Nephron progenitor cell (in vitro differentiated cells): Measurements from ENCODE around the gene PADI4.

Experiments used
- DNase-seq: peaks from one replicate; pipeline ENCODE4 v3.0.0; 2021
- H3K27ac Mint-ChIP-seq: 2 replicates; pipeline ENCODE4 v1.8.0; 2021; ENCODE audit warnings: mild to moderate bottlenecking, moderate library complexity, mixed read lengths
- H3K27me3 Mint-ChIP-seq: 2 replicates; pipeline ENCODE4 v1.8.0; 2021; ENCODE audit warnings: mild to moderate bottlenecking, low read depth, mixed read lengths; ENCODE audit not compliant: poor library complexity
- H3K36me3 Mint-ChIP-seq: 2 replicates; pipeline ENCODE4 v1.8.0; 2021; ENCODE audit warnings: low read depth, mixed read lengths
- H3K4me1 Mint-ChIP-seq: 2 replicates; pipeline ENCODE4 v1.8.0; 2021; ENCODE audit warnings: mixed read lengths
- H3K4me3 Mint-ChIP-seq: 2 replicates; pipeline ENCODE4 v1.8.0; 2021; ENCODE audit warnings: mild to moderate bottlenecking, moderate library complexity, mixed read lengths
- H3K9me3 Mint-ChIP-seq: 2 replicates; pipeline ENCODE4 v1.8.0; 2021; ENCODE audit warnings: mild to moderate bottlenecking, moderate library complexity, mixed read lengths
- TF ChIP-seq, protein P1 (sequence below): fragments of 200-600 bp; sonication (generic); IDR thresholded peaks from 2 replicates; pipeline ENCODE4 v1.5.0; 2021; ENCODE audit warnings: antibody characterized with exemption

Gene PADI4

DNA sequence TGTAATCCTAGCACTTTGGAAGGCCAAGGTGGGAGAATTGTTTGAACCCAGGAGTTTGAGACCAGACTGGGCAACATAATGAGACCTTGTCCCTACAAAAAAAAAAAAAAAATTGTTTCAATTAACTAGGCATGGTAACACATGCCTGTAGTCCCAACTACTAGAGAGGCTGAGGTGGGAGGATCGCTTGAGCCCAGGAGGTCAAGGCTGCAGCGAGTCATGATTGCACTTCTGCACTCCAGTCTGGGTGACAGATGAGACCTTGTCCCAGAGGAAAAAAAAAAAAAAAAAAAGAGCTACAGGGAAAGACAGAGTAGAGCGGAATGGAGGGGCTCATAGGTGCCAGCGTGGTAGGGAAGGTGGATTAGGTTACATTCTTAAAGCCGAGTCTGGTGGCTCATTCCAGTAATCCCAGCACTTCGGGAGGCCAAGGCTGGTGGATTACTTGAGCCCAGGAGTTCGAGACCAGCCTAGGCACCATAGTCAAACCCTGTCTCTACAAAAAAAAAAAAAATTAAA lies 43.0 kb downstream of the PADI4 start:
- H3K4me1 Mint-ChIP-seq: peaks cover 14% of the 10 kb centered on the region
- TF ChIP-seq, protein P1, sequence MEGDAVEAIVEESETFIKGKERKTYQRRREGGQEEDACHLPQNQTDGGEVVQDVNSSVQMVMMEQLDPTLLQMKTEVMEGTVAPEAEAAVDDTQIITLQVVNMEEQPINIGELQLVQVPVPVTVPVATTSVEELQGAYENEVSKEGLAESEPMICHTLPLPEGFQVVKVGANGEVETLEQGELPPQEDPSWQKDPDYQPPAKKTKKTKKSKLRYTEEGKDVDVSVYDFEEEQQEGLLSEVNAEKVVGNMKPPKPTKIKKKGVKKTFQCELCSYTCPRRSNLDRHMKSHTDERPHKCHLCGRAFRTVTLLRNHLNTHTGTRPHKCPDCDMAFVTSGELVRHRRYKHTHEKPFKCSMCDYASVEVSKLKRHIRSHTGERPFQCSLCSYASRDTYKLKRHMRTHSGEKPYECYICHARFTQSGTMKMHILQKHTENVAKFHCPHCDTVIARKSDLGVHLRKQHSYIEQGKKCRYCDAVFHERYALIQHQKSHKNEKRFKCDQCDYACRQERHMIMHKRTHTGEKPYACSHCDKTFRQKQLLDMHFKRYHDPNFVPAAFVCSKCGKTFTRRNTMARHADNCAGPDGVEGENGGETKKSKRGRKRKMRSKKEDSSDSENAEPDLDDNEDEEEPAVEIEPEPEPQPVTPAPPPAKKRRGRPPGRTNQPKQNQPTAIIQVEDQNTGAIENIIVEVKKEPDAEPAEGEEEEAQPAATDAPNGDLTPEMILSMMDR: no peak
- peak overlapping the region; percentile 77 for H3K27ac Mint-ChIP-seq
- no peaks in the 10 kb centered on the region for H3K36me3 Mint-ChIP-seq
- H3K4me3 Mint-ChIP-seq: no peak overlapping the region
- no peak for DNase-seq
- H3K27me3 Mint-ChIP-seq: peaks cover 24% of the 10 kb centered on the region
- H3K9me3 Mint-ChIP-seq: no peaks in the 10 kb centered on the region

DNA sequence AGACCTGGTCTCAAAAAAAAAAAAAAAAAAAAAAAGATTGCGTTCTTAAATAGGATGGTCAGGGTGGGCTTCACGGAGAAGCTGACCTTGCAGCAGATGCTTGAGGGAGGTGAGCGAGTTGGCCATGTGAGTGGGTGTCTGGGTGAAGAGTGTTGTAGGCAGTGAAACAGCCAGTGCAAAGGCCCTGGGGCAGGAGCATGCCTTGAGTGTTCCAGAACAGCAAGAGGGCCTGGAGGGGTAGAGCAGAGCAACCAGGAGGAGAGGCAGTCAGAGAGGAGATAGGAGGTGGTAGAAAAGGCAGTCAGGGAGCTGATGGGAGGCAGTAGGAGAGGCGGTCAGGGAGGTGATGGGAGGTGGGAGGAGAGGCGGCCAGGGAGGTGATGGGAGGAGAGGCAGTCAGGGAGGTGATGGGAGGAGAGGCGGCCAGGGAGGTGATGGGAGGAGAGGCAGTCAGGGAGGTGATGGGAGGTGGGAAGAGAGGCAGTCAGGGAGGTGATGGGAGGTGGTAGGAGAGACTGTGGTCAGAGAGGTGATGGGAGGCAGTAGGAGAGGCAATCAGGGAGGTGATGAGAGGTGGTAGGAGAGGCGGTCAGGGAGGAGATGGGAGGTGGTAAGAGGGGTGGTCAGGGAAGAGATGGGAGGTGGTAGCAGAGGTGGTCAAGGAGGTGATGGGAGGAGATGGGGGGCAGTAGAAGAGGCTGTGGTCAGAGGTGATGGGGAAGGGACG lies 43.8 kb downstream of the PADI4 start:
- H3K27ac Mint-ChIP-seq: no peak overlapping the region
- H3K4me1 Mint-ChIP-seq: peaks cover 16% of the 10 kb centered on the region
- H3K36me3 Mint-ChIP-seq: no peaks in the 10 kb centered on the region
- no peak for DNase-seq
- TF ChIP-seq, protein P1: no peak
- peaks cover 24% of the 10 kb centered on the region for H3K27me3 Mint-ChIP-seq
- no peaks in the 10 kb centered on the region for H3K9me3 Mint-ChIP-seq
- H3K4me3 Mint-ChIP-seq: no peak overlapping the region

DNA sequence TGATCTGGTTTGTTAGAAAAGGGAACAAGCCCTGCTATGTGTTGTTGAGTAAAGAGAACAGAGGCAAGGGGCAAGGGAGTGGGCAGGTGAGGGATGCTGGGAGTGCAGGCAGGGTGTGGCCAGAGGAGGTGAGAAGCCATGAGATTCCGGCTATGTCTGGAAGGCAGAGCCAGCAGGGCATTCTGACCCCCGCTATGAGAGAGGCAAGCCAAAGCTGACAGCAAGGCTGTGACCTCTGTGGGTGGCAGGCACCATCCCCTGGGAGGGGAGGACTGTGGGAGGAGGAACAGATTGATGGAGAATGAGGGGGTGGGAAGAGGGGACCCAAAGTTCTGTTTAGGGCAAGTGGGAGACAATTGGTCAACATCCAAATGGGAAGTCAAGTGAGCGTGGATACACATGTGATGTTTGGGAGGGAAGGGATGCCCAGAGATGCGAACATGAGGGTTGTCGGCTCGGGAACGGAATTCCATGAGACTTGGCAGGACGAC lies 44.5 kb downstream of the PADI4 start:
- H3K27ac Mint-ChIP-seq: no peak overlapping the region
- TF ChIP-seq, protein P1: no peak
- H3K4me3 Mint-ChIP-seq: no peak overlapping the region

DNA sequence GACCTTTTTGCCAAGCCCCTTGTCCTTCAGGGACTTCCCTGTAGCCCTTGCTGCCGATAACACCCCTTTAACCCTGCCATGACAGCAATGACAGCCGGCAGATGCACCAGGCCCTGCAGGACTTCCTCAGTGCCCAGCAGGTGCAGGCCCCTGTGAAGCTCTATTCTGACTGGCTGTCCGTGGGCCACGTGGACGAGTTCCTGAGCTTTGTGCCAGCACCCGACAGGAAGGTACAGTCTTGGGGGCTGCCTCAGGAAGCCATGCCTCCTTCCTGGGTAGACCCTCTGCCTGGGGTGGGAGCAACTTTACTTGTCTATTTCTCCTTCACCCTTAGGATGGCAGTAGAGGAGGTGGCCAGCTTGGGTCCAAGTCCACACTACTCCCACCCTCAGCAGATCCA lies 47.9 kb downstream of the PADI4 start:
- Mint-ChIP-seq H3K27me3 (peaks cover 22% of the 10 kb centered on the region), H3K4me3 (no peak overlapping the region), H3K27ac (no peak overlapping the region), H3K36me3 (no peaks in the 10 kb centered on the region), H3K9me3 (no peaks in the 10 kb centered on the region), H3K4me1 (peaks cover 18% of the 10 kb centered on the region)
- TF ChIP-seq, protein P1: no peak
- DNase-seq: no peak

More for the DNA sequence above, 44.5 kb downstream of the PADI4 start:
- Mint-ChIP-seq H3K36me3 (no peaks in the 10 kb centered on the region), H3K4me1 (peaks cover 18% of the 10 kb centered on the region), H3K27me3 (peaks cover 24% of the 10 kb centered on the region), H3K9me3 (no peaks in the 10 kb centered on the region)
- DNase-seq: no peak

DNA sequence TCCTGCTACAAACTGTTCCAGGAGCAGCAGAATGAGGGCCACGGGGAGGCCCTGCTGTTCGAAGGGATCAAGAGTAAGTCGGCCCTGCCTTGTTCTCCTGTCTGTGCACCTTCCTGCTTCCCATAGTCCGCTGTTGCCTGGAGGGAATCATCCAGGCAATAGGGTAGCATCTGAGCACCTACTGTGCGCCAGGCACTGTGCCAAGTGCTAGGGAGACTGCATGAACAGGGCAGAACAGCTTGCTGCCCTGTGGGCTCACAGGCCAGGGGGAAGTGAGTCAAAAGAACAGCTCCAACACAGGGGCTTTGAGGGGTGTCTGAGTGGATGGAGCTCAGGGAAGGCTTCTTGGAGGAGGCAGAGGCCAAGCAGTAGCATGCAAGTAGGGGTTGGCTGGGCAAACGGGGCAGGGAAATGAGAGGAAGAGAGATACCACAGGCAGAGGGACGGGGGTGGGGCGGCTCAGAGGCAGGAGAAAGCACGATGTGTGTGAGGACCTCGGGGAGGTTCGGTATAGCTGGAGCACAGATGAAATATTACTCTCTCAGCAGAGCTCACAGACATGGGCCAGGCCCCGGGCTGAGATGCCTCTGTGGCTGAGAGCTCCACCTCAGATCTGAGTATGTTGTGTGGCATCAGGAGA lies 48.5 kb downstream of the PADI4 start:
- TF ChIP-seq, protein P1: no peak
- H3K27ac Mint-ChIP-seq: no peak overlapping the region
- H3K27me3 Mint-ChIP-seq: peaks cover 19% of the 10 kb centered on the region
- DNase-seq: no peak
- no peaks in the 10 kb centered on the region for H3K36me3 Mint-ChIP-seq
- no peaks in the 10 kb centered on the region for H3K9me3 Mint-ChIP-seq
- H3K4me1 Mint-ChIP-seq: peaks cover 15% of the 10 kb centered on the region
- no peak overlapping the region for H3K4me3 Mint-ChIP-seq
